ENCODE results near the gene RASSF8.
"Not testable (repeated sequence)": the region's sequence is repeated elsewhere in the genome, so short reads cannot be mapped to it uniquely, and the experiment has no call there.

RASSF8 gene

GRCh38 chr12:26029736-26030022 lies 71.2 kb downstream of the RASSF8 start:
- DNase-seq (ENCODE audit: low read depth in 2 of 2) = no peak

DNA sequence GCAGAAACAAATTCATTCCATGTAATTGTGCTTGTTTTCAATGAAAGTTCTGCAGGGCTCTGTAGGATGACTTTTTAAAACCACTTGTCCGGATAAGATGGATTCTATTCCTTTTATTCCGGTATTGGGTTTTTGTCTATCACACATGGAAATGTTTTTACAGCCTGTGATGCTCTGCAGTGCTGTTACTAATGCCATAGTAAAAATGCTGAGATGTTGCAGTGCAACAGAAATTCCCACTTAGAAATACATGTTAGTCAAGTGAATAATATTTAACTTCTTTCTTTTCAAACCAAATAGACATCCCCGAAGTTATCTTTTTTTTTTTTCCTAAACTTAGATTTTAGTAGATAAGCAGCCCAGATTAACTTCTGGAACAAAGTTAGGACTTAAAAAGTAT lies 71.9 kb downstream of the RASSF8 start:
- DNase-seq (ENCODE audit: low read depth in 2 of 2) = no peak

DNA sequence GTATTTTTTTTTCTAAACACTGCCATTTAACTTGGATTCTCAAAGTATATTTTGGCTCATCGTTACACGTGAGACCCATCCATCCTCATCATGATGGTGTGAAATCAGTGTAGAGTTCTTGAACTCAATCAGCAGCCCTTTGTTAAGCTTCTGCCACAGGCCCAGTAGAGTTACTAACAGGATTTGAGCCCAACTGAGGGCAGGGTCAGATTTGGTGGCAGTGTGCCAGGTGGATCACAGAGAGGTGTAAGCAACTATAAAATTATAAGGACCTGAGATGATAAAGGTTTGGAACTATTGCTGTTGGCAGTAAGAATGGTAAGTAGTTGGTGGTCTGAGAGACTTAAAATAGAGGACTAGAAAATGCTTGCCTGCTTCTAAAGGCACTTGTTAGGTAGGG lies 72.8 kb downstream of the RASSF8 start:
- no peak for DNase-seq (ENCODE audit: low read depth in 2 of 2)

- DNase-seq (ENCODE audit: low read depth in 2 of 2) = no peak
Measured at GRCh38 chr12:26031827-26032226, 73.3 kb downstream of the RASSF8 start.

DNA sequence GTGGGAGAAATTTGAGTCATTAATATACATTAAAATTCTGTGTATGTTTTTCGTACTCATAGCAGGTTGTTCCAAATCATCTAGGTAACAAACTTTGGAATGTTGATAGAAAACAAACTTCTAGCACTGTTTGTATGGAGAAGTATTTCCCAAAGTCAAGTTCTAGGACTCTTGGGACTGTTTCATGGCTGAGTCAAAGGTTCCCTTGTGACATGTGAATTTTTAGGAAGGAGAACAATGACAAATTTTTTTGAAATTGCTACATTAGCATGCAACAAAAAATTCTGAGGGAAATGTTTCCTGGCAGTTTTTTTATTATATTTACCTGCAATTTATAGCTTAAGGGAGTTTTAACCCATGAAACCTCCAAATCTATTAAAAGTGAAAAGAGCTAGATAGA lies 73.8 kb downstream of the RASSF8 start:
- no peak for DNase-seq (ENCODE audit: low read depth in 2 of 2)

GRCh38 chr12:26032719-26033241 lies 74.3 kb downstream of the RASSF8 start:
- DNase-seq (ENCODE audit: low read depth in 2 of 2) = no peak

GRCh38 chr12:26034371-26035142 lies 76.1 kb downstream of the RASSF8 start:
- DNase-seq (ENCODE audit: low read depth in 2 of 2) = no peak

DNA sequence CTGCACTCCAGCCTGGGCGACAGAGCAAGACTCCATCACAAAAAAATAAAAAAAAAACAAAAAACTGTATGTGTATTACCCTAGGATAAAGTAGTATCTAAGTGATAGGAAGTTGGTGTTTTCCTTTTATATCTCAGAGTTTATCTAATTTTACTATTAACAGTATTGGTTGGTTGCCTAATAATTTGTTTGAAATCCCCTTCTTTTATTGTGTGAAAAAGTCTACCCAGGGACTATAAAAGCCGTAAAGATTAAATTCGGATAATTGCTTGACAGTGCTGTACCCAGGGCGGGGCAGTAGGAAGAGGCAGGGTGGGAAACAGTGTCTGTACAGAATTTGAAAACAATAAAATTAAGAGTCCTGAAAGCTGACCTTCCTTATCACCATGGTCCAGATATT lies 78.4 kb downstream of the RASSF8 start:
- no peak for DNase-seq (ENCODE audit: low read depth in 2 of 2)

DNA sequence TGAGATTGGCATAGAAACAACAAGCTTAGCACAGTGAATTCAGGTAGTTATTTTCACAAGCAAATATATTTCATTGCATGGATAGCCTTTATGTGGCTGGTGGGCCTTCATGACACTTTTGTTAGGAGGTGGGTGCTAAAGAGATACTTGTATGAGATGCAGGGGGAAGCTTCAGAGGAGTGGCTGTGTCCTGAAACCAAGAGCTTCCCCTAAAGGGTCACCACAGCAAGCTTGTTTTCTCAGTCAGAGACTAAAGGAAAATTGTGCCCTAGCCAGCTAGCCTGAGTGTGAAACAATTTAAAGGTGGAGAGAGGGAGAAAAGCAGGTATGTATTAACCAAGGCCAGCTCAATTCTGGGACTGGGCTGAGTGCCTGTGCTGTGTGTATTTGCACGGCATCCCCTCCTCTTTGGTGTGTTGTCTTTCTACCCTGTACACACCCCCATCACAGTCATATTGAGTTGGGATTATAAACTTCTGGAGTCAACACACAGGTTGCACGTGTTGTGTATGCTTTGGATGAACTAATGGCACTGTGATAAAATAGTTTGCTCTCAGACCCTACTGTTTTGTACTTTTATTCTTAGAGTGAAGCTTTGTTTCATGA lies 79.2 kb downstream of the RASSF8 start:
- DNase-seq (ENCODE audit: low read depth in 2 of 2) = no peak

GRCh38 chr12:26042645-26043044 lies 84.2 kb downstream of the RASSF8 start:
- DNase-seq (ENCODE audit: low read depth in 2 of 2) = no peak

DNA sequence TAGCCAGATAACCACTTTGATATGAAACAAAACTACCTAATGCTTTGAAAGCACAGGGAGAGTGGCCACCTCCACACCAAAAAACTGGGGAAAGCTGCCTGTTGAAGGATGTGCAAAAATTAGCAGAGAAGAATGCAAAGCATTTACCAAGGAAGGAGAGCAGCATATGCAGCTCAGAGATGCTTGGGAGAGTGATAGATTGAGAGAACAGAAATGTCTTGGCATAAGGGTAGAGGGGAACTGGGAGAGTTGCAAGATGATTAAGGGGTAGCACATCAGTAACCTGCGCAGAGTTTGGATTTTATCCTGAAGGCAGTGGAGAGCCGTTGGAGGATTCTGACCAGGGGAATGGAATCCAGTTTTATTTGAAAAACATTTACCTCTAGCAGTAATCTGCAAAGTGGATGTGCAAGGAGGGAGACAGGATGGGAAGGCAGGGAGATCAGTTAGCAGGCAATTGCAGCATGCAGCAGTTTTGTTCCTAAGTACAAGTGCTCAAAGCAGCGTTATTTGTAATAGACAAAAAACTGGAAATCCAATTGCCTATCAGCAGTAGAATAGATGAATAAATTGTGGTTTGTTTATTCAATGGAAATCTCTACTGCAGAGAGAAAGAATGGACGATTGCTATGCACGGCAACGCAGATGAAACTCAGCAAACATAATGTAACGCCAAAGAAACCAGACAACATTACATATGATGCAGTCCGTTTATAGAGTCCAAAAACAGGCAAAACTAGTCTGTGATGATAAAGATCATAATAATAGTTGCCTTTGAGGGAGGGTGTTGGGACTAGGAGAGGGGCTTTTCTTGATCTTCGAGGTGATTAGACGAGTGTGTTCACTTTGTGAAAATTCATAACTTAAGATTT lies 84.9 kb downstream of the RASSF8 start:
- DNase-seq (ENCODE audit: low read depth in 2 of 2) = no peak

DNA sequence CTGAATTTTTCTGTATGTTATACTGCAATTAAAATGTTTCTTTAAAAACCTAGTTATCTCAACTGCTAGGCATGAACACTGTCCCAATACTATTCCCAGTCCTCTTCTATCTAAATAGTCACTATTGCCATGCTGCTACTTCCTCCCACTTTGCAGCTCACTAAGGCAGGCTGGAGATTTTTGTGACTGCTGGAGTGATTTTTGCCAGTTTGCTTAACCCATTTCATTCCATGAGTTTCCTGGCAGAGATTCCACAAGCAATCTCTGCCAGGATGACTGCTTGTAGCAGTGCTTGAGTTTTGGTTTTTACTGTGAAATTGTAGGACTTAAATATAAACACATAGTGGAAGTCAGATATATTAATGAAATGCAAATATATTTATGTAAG lies 85.5 kb downstream of the RASSF8 start:
- no peak for DNase-seq (ENCODE audit: low read depth in 2 of 2)

GRCh38 chr12:26044592-26044991 lies 86.1 kb downstream of the RASSF8 start:
- no peak for DNase-seq (ENCODE audit: low read depth in 2 of 2)

DNA sequence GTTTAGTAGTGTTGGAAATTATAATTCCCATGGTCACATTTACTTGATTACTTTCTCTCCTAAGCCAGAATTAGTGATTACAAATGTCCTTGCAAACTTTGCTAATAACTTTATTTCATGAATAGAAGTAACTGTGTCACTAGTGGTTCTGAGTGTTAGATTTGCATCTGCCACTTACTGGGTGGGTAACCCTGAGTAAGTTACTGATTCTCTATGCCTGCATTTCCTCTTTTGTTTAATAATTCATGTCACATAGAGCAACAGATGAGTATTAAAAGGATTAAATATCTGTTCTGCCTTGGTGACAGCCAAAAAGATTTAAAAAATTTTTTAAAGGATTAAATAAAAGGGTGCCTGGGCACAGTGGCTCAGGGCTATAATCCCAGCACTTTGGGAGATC lies 87.7 kb downstream of the RASSF8 start:
- no peak for DNase-seq (ENCODE audit: low read depth in 2 of 2)

GRCh38 chr12:26046906-26047305 lies 88.4 kb downstream of the RASSF8 start:
- DNase-seq (ENCODE audit: low read depth in 2 of 2) = no peak

DNA sequence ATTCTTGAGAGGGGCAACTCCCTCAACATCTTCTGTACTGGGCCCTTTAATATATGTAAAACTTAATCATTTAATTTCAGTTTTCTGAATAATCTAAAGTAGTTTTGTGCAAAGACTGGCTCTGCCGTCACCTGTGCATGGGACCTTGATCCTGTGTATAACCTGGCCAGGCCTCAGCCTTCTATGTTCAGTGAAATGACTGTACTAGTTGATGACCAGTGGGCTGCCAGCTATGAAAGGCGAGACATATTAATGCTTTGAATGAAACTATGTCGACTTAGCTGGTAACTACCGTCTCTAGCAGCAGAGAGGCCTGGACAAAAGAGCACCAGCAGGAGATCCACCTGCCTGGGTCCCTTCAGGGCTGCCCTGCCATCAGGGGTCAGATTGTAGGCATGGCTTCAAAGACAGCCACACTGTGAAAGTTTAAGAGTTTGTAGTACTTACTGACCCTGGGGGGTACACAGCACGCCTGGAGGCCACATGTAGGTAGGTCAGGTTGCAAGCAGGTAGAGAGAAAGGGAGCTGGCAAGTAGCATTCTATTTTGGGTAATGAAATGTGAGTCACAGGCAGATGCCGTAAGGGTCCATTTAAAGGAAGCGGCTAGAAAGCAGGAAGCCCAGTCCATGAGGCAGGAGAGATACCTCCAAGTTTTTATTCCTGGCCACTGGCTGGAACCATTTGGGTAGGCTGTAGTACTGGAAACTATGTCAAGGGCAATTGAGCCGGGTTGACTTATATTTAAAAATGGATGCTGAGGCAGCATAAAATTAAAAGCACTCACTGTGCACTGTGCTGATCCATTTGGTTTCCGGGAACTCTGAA lies 89.1 kb downstream of the RASSF8 start:
- DNase-seq (ENCODE audit: low read depth in 2 of 2) = no peak

DNA sequence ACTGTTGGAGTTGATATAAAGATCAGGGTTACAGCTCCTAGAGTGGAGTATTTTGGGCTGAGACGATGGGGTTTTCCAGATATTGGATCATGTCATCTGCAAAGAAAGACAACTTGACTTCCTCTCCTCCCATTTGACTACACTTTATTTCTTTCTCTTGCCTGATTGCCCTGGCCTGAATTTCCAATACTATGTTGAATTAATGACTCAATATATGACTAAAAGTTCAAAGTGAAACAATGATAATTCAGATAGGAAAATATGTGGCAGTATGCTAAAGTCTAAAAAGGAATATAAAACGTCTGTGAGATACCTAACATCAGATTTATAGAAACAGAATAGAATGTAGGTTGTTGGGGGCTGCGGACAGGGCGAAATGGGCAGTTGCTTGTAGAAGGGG lies 94.2 kb downstream of the RASSF8 start:
- DNase-seq (ENCODE audit: low read depth in 2 of 2) = no peak

DNA sequence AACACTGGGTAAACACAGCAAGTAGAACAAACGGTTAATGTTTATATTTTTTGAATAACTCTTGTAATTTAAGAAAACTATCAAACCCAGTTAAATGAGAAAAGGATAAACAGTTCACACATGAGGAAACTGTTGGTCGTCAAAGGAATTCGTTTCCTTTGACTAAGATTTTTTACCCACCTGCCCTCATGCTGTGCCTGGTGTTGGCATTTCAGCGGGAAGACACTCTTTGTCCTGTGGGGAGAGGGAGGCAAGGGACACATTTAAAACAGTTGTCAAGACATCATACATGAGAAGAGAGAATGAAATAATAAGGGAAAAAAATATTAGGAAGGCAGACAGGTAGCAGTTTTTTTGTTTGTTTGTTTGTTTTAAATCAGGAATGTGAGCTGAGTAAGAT lies 95.9 kb downstream of the RASSF8 start:
- DNase-seq (ENCODE audit: low read depth in 2 of 2) = no peak

GRCh38 chr12:26055087-26055486 lies 96.6 kb downstream of the RASSF8 start:
- no peak for DNase-seq (ENCODE audit: low read depth in 2 of 2)

DNA sequence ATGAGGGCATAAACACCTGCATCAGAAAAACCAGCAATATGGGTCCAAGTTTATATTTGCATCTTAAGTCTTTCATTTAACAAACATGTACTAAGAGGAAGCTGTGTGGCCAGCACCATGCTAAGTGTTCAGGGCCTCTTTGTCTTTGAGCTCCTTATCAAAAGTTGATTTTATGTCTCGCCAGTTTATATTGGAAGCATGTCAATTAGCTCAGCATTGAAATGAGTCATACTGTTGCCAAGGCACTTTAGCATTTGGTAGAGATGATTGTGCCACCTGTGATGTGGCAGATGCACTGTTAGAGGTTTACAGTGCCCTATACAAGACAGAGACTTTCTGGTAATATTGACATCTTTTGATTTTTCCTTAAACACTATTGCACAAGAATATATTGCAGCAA lies 97.9 kb downstream of the RASSF8 start:
- no peak for DNase-seq (ENCODE audit: low read depth in 2 of 2)

DNA sequence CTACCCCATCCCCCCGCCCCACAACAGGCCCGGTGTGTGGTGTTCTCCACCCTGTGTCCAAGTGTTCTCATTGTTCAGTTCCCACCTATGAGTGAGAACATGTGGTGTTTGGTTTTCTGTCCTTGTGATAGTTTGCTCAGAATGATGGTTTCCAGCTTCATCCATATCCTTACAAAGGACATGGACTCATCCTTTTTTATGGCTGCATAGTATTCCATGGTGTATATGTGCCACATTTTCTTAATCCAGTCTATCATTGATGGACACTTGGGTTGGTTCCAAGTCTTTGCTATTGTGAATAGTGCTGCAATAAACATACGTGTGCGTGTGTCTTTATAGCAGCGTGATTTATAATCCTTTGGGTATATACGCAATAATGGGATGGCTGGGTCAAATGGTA lies 98.8 kb downstream of the RASSF8 start:
- not testable (repeated sequence) for DNase-seq (ENCODE audit: low read depth in 2 of 2)

DNA sequence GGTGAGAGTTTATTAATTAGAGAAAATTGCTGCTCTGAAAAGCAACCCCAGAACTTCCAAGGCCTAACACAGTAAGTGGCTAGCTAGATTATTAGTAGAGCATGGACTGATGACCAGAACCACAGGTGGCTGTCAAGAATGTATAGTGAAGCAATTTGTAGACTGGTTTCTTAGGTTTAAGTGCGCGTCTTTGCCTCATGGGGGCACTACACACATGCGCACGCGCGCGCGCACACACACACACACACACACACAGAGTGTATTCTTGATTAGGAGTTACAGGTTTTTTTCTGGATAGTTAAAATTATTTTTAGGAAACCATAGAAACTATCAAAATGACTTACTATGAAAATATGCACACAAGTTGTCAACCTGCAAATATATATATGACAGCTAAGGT lies 99.8 kb downstream of the RASSF8 start:
- DNase-seq (ENCODE audit: low read depth in 2 of 2) = no peak
